Astrocyte (in vitro differentiated cells and primary cell): Measurements from ENCODE around the gene BMP8A. TPM values are rescaled to one million over a fixed set of nuclear protein-coding genes. Genes with fewer than 3 reads are reported as not detected.
"Not testable (repeated sequence)": the region's sequence is repeated elsewhere in the genome, so short reads cannot be mapped to it uniquely, and the experiment has no call there.

Experiments used
- DNase-seq: peaks from one replicate; pipeline ENCODE4 v3.0.0-alpha.2; 2010; ENCODE audit warnings: low read depth
- FAIRE-seq: peaks from 2 replicates; lab custom pipeline; 2011; peaks lifted over from hg19 to GRCh38; lab: Jason Lieb, UNC
- H2AFZ ChIP-seq: 2 replicates; pipeline ENCODE4 v1.6.0; 2012; ENCODE audit warnings: low read depth, low read length, inconsistent platforms
- H3K27ac ChIP-seq: 2 replicates; pipeline ENCODE4 v1.5.1; 2011; ENCODE audit warnings: low read depth, low read length, inconsistent platforms
- H3K27me3 ChIP-seq: 2 replicates; pipeline ENCODE4 v1.6.0; 2011; ENCODE audit warnings: low read length, inconsistent platforms; ENCODE audit not compliant: insufficient read depth
- H3K36me3 ChIP-seq: 2 replicates; pipeline ENCODE4 v1.5.1; 2011; ENCODE audit warnings: low read length, inconsistent platforms; ENCODE audit not compliant: insufficient read depth
- H3K4me1 ChIP-seq: 2 replicates; pipeline ENCODE4 v1.5.1; 2011; ENCODE audit warnings: low read length, inconsistent platforms; ENCODE audit not compliant: insufficient read depth
- H3K4me2 ChIP-seq: 2 replicates; pipeline ENCODE4 v1.6.0; 2012; ENCODE audit warnings: low read length, inconsistent platforms
- H3K4me3 ChIP-seq: 2 replicates; pipeline ENCODE4 v1.5.1; 2011; ENCODE audit warnings: low read depth, mild to moderate bottlenecking, low read length, inconsistent platforms; ENCODE audit not compliant: insufficient read depth
- H3K79me2 ChIP-seq: 2 replicates; pipeline ENCODE4 v1.6.0; 2012; ENCODE audit warnings: mild to moderate bottlenecking, low read length, inconsistent platforms; ENCODE audit not compliant: insufficient read depth
- H3K9ac ChIP-seq: 2 replicates; pipeline ENCODE4 v1.6.0; 2012; ENCODE audit warnings: mild to moderate bottlenecking, low read length, inconsistent platforms
- H3K9me3 ChIP-seq: 2 replicates; pipeline ENCODE4 v1.5.1; 2012; ENCODE audit warnings: low read depth, mild to moderate bottlenecking, low read length, inconsistent platforms; ENCODE audit not compliant: insufficient read depth
- H4K20me1 ChIP-seq: 2 replicates; pipeline ENCODE4 v1.6.0; 2012; ENCODE audit warnings: low read length, inconsistent platforms; ENCODE audit not compliant: insufficient read depth
- H3K27ac Mint-ChIP-seq: one replicate; pipeline ENCODE4 v1.8.0; 2021; ENCODE audit warnings: mild to moderate bottlenecking, mixed read lengths; ENCODE audit not compliant: unreplicated experiment
- H3K27me3 Mint-ChIP-seq: one replicate; pipeline ENCODE4 v1.8.0; 2021; ENCODE audit warnings: low read depth, mixed read lengths; ENCODE audit not compliant: unreplicated experiment
- H3K36me3 Mint-ChIP-seq: one replicate; pipeline ENCODE4 v1.8.0; 2021; ENCODE audit warnings: low read depth, mixed read lengths; ENCODE audit not compliant: unreplicated experiment
- H3K4me1 Mint-ChIP-seq: one replicate; pipeline ENCODE4 v1.8.0; 2021; ENCODE audit warnings: low read depth, mixed read lengths; ENCODE audit not compliant: unreplicated experiment
- H3K4me3 Mint-ChIP-seq: one replicate; pipeline ENCODE4 v1.8.0; 2021; ENCODE audit warnings: mild to moderate bottlenecking, moderate library complexity, mixed read lengths; ENCODE audit not compliant: unreplicated experiment
- H3K9me3 Mint-ChIP-seq: one replicate; pipeline ENCODE4 v1.8.0; 2021; ENCODE audit warnings: mild to moderate bottlenecking, mixed read lengths; ENCODE audit not compliant: unreplicated experiment
- EZH2 ChIP-seq: IDR thresholded peaks from 2 replicates; pipeline ENCODE4 v1.6.1; 2012; ENCODE audit warnings: mild to moderate bottlenecking, low read length, inconsistent platforms; ENCODE audit not compliant: insufficient read depth
- total RNA-seq: library from RNA; stranded (reverse); gene quantifications from 2 replicates; pipeline ENCODE4 v1.2.1, GENCODE V29; 2021
- TF ChIP-seq, protein P1 (sequence below): IDR thresholded peaks from 2 replicates; pipeline ENCODE4 v1.5.1; 2011; ENCODE audit warnings: low read depth, mild to moderate bottlenecking, inconsistent platforms, low read length, moderate library complexity; ENCODE audit not compliant: insufficient read depth

Gene BMP8A
- total RNA-seq, 1 donor from 2014 or later = 0.84 TPM

DNA sequence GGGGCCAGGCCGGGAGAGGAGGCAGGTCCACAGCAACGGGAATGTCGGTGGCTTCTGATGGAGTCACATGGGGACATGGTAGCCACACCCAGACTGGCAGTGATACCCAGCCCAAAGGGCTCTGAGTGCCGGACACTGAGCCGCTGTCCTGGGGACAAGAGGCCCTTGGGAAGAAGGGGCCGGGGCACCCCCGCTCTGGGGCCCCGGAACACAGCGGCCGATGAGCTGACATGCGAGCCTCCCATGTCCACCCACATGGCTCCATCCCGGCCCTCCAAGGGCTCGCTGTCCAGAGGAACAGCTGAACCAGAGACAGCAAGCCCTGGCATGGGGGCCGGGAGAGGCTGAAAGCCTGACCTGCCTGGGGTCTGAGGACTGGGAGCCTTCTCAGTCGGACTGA, 7.4 kb downstream of the BMP8A start:
- not testable (repeated sequence) for H3K4me2 ChIP-seq
- H3K27me3 Mint-ChIP-seq = peaks cover 13% of the 10 kb centered on the region

DNA sequence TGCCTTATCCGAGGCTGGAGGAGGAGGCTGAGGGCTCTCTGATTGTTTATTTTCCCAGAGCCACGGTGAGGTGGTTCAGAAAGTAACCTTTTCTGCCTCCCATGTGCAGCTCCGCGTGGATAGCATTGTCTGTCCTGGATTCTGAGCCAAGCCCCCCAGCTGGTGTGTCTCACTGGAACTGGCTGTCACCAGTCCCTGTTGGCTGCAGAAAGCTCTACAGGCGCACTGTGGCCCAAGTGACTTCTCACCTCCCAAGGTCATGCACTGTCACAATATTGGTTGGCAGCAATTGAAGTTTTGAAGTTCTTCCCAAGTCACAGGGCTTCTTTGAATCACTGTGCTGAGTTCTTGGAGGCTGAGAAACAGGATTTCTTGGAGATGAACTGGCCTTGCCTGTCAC, 8.2 kb downstream of the BMP8A start:
- Mint-ChIP-seq H3K27me3 (peaks cover 5% of the 10 kb centered on the region), H3K27ac (no peak overlapping the region), H3K9me3 (no peaks in the 10 kb centered on the region), H3K4me1 (peaks cover 13% of the 10 kb centered on the region), H3K36me3 (peaks cover 5% of the 10 kb centered on the region), H3K4me3 (peak overlapping the region; percentile 22)
- no peaks in the 10 kb centered on the region for H3K9me3 ChIP-seq
- FAIRE-seq = no peak
- no peak overlapping the region for H3K9ac ChIP-seq
- H2AFZ ChIP-seq = no peak overlapping the region
- TF ChIP-seq, protein P1, sequence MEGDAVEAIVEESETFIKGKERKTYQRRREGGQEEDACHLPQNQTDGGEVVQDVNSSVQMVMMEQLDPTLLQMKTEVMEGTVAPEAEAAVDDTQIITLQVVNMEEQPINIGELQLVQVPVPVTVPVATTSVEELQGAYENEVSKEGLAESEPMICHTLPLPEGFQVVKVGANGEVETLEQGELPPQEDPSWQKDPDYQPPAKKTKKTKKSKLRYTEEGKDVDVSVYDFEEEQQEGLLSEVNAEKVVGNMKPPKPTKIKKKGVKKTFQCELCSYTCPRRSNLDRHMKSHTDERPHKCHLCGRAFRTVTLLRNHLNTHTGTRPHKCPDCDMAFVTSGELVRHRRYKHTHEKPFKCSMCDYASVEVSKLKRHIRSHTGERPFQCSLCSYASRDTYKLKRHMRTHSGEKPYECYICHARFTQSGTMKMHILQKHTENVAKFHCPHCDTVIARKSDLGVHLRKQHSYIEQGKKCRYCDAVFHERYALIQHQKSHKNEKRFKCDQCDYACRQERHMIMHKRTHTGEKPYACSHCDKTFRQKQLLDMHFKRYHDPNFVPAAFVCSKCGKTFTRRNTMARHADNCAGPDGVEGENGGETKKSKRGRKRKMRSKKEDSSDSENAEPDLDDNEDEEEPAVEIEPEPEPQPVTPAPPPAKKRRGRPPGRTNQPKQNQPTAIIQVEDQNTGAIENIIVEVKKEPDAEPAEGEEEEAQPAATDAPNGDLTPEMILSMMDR = no peak
- TF ChIP-seq EZH2 = no peak
- H3K79me2 ChIP-seq = no peaks in the 10 kb centered on the region
- no peaks in the 10 kb centered on the region for H3K4me1 ChIP-seq
- no peak overlapping the region for H3K27ac ChIP-seq
- H3K36me3 ChIP-seq = no peaks in the 10 kb centered on the region
- H3K4me2 ChIP-seq = no peak overlapping the region
- H3K4me3 ChIP-seq = no peak overlapping the region
- no peaks in the 10 kb centered on the region for H4K20me1 ChIP-seq
- DNase-seq = no peak
- H3K27me3 ChIP-seq = no peaks in the 10 kb centered on the region

More for the DNA sequence above, 7.4 kb downstream of the BMP8A start:
- not testable (repeated sequence) for H3K4me3 Mint-ChIP-seq, FAIRE-seq, H3K4me3 ChIP-seq, H3K36me3 Mint-ChIP-seq, DNase-seq, H2AFZ ChIP-seq, H3K27me3 ChIP-seq, H3K9me3 Mint-ChIP-seq, H4K20me1 ChIP-seq, H3K9me3 ChIP-seq, H3K4me1 ChIP-seq, H3K9ac ChIP-seq, H3K36me3 ChIP-seq, H3K27ac Mint-ChIP-seq, H3K79me2 ChIP-seq, H3K27ac ChIP-seq
- H3K4me1 Mint-ChIP-seq = peaks cover 13% of the 10 kb centered on the region

DNA sequence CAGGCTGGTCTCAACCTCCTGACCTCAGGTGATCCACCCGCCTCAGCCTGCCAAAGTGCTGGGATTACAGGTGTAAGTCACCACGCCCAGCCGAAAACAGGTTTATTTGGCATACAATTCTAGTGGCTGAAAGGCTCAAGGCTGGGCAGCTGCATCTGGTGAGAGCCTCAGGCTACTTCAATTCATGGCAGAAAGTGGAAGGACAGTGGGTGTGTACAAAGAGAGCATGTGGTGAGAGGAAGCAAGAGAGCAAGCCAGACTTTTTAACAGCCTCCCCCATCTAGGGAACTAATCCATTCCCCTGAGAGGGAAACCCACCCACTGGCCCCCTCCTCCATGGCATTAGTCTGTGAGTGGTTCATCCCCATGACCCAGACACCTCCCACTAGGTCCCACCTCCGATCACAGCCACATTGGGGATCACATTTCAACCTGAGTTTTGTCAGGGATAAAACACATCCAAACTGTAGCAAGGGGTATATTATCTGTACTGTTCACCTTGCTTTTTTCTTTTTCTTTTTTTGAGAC, 9.5 kb downstream of the BMP8A start:
- Histone ChIP-seq H3K27ac (no peak overlapping the region), H3K4me3 (no peak overlapping the region), H3K4me1 (no peaks in the 10 kb centered on the region), H2AFZ (no peak overlapping the region), H3K9ac (no peak overlapping the region), H3K79me2 (no peaks in the 10 kb centered on the region), H3K27me3 (no peaks in the 10 kb centered on the region), H3K4me2 (no peak overlapping the region), H3K9me3 (no peaks in the 10 kb centered on the region), H4K20me1 (no peaks in the 10 kb centered on the region), H3K36me3 (no peaks in the 10 kb centered on the region)
- TF ChIP-seq, protein P1 = no peak
- TF ChIP-seq EZH2 = no peak
- DNase-seq (no peak), FAIRE-seq (no peak)
- H3K9me3 Mint-ChIP-seq = no peaks in the 10 kb centered on the region
- peaks cover 5% of the 10 kb centered on the region for H3K36me3 Mint-ChIP-seq
- H3K27me3 Mint-ChIP-seq = peaks cover 5% of the 10 kb centered on the region
- H3K4me3 Mint-ChIP-seq = no peak overlapping the region
- H3K4me1 Mint-ChIP-seq = peaks cover 13% of the 10 kb centered on the region
- no peak overlapping the region for H3K27ac Mint-ChIP-seq
